Sigmoid colon (tissue), 4 donors: Measurements from ENCODE around the gene PRDM11.

Experiments
- POLR2A ChIP-seq, 2 donors: fragments of 450-650 bp; IDR thresholded peaks; one replicate each; pipeline ENCODE4 v1.6.1; 2016; ENCODE audit warnings: antibody characterized with exemption in 2 of 2, mild to moderate bottlenecking in 2 of 2, moderate library complexity in 2 of 2
- POLR2AphosphoS5 ChIP-seq, 4 donors: sonication (generic); formaldehyde crosslinking; IDR thresholded peaks; one replicate each; pipeline ENCODE4 v1.6.1; 2017; ENCODE audit warnings: antibody characterized with exemption in 4 of 4
- TF ChIP-seq, protein P1 (sequence below), 4 experiments: fragments of 450-650 bp in 3 of 4; fragments of 200-600 bp in 1 of 4; IDR thresholded peaks; one replicate each; pipeline ENCODE4 v1.5.1; 2016 to 2019; ENCODE audit warnings: antibody characterized with exemption in 4 of 4, mild to moderate bottlenecking in 3 of 4, moderate library complexity in 2 of 4

GRCh38 chr11:45165806-45166603, 19.6 kb downstream of the PRDM11 start:
- TF ChIP-seq POLR2A (IDR thresholded peaks at IDR 0.05) (no peak), POLR2AphosphoS5 (IDR thresholded peaks at IDR 0.05) (no peak)
- TF ChIP-seq, protein P1, sequence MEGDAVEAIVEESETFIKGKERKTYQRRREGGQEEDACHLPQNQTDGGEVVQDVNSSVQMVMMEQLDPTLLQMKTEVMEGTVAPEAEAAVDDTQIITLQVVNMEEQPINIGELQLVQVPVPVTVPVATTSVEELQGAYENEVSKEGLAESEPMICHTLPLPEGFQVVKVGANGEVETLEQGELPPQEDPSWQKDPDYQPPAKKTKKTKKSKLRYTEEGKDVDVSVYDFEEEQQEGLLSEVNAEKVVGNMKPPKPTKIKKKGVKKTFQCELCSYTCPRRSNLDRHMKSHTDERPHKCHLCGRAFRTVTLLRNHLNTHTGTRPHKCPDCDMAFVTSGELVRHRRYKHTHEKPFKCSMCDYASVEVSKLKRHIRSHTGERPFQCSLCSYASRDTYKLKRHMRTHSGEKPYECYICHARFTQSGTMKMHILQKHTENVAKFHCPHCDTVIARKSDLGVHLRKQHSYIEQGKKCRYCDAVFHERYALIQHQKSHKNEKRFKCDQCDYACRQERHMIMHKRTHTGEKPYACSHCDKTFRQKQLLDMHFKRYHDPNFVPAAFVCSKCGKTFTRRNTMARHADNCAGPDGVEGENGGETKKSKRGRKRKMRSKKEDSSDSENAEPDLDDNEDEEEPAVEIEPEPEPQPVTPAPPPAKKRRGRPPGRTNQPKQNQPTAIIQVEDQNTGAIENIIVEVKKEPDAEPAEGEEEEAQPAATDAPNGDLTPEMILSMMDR (IDR thresholded peaks at IDR 0.05) = no peak
